ENCODE measurements around the gene PAAF1. TPM values are rescaled to one million over a fixed set of nuclear protein-coding genes. Genes with fewer than 3 reads are reported as not detected.
A peak's percentile ranks its signal among the peaks of the same experiment; 100 is the strongest.

PAAF1 gene
- polyA plus RNA-seq, 1 donor = 30.7 TPM

DNA sequence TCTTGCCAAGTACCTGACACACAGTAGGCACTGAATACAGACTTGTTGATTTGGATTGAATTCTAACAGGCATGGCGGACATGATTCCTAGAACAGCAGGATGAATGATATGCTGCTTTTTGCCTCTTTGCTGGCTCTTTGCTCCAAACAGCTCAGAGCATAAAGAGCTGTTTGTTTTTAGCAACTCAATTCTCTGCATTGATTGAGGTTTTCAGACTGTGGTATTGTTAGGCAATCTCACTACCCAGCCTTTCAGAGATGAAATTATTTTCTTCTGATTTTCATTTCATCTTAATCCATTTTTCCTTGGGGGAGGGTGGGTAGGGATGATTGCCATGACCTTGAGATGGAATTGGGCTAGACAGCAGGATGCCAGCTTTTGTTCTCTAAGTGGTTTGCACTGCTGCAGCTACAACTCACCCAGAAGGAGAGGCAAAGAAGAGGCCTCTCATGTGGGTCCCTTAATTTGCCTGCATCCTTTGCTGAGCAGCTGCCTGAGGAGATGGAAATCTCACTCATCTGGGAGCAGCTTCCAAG lies 20.7 kb upstream of the PAAF1 start:
- no peak for DNase-seq
- Histone ChIP-seq H3K27me3 (ENCODE audit: control insufficient read depth, insufficient read depth, low read length) (no peaks in the 10 kb centered on the region), H3K27ac (ENCODE audit: low read length) (no peak overlapping the region), H3K36me3 (ENCODE audit: control insufficient read depth, insufficient read depth, low read length) (peaks cover 23% of the 10 kb centered on the region), H3K9me3 (ENCODE audit: control insufficient read depth, low read depth, low read length) (no peaks in the 10 kb centered on the region), H3K4me1 (ENCODE audit: control insufficient read depth, insufficient read depth, low read length) (no peaks in the 10 kb centered on the region), H3K4me3 (ENCODE audit: low read length) (no peak overlapping the region)
- WGBS (ENCODE audit: insufficient coverage, low lambda C conversion rate) = no CpG with 5 or more reads among the region's 1 CpG

DNA sequence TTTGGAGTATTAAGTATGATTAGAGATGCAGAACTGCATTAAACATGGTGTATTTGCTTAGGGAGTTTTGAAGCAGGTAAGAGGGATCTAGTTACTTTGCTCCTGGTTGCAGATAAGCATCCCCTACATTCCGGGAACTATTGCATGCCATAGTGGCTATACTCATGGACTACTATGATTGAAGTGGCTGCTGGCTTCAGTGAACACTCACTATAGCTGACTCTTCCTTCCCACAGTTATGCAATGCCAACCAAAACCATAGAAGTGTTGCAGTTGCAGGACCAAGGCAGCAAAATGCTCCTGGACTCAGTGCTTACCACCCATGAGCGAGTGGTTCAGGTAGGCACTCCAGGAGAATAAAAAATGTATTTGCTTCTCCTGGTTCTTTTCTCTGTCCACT lies 17.1 kb upstream of the PAAF1 start:
- Histone ChIP-seq H3K27ac (ENCODE audit: low read length) (no peak overlapping the region), H3K4me1 (ENCODE audit: control insufficient read depth, insufficient read depth, low read length) (no peaks in the 10 kb centered on the region), H3K27me3 (ENCODE audit: control insufficient read depth, insufficient read depth, low read length) (no peaks in the 10 kb centered on the region), H3K4me3 (ENCODE audit: low read length) (no peak overlapping the region), H3K9me3 (ENCODE audit: control insufficient read depth, low read depth, low read length) (no peaks in the 10 kb centered on the region), H3K36me3 (ENCODE audit: control insufficient read depth, insufficient read depth, low read length) (peaks cover 43% of the 10 kb centered on the region)
- no peak for DNase-seq
- WGBS (ENCODE audit: insufficient coverage, low lambda C conversion rate) = no CpG with 5 or more reads among the region's 2 CpGs

DNA sequence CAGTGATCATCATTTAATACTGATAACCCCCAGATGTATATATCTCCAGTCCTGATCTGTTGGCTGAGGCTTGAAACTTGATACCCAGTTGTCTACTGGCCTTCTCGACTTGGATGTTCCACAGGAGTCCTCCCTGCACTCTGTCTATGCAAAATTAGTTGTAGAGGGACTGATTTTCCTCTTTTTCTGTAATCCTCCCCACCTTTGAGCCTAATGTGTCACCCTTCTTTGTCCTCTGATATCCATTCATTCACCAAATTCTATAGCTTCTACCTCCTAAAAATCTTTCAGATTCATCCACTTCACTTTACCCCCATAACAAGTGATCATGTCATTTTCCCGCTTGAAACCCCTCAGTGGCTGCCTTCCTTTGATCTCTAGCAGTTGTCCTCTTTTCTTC lies 16.6 kb upstream of the PAAF1 start:
- Histone ChIP-seq H3K27me3 (ENCODE audit: control insufficient read depth, insufficient read depth, low read length) (no peaks in the 10 kb centered on the region), H3K4me3 (ENCODE audit: low read length) (no peak overlapping the region), H3K9me3 (ENCODE audit: control insufficient read depth, low read depth, low read length) (no peaks in the 10 kb centered on the region), H3K27ac (ENCODE audit: low read length) (no peak overlapping the region), H3K4me1 (ENCODE audit: control insufficient read depth, insufficient read depth, low read length) (no peaks in the 10 kb centered on the region), H3K36me3 (ENCODE audit: control insufficient read depth, insufficient read depth, low read length) (peaks cover 41% of the 10 kb centered on the region)
- DNase-seq = no peak
- 67% methylated on average over 1 of the region's 2 CpGs for WGBS (ENCODE audit: insufficient coverage, low lambda C conversion rate)

DNA sequence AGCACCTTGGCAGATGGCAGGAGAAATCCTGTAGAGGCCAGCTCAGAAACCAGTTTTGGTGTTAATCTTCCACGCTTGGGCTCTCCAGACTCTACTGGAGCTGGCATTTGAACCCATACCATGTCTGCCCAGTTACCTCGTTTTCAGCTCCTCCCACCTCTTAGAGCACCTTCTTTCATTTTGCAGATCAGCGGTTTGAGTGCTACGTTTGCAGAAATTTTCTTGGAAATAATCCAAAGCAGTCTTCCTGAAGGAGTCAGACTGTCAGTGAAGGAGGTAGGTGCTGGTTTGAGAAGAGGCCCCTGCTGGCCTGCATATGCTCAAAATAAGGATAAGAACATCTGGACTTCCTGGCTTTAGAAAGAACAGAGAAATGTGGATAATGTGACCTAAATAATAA lies 13.8 kb upstream of the PAAF1 start:
- 100% methylated on average over 1 of the region's 4 CpGs for WGBS (ENCODE audit: insufficient coverage, low lambda C conversion rate)
- Histone ChIP-seq H3K4me1 (ENCODE audit: control insufficient read depth, insufficient read depth, low read length) (peaks cover 2% of the 10 kb centered on the region), H3K4me3 (ENCODE audit: low read length) (no peak overlapping the region)

DNA sequence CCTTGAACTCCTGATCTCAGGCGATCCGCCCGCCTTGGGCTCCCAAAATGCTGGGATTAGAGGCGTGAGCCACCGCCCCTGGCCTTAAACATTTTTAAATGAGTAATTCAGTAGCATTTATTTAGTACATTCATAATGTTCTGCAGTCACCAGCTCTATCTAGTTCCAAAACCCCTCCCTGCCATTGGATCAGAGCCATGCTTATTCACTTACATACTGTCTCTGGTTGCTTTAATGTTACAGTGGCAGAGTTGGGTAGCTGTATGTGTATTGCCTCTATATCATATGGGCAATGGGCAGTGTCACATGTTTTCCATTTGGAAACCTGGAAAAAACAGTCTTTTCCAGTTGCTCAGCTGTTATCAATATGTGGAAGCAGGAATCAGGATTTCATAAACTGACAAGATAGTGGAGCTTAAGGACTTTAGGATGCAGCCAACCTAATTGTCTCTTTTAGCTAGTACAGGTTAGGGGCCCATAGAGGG lies 10.7 kb upstream of the PAAF1 start:
- Histone ChIP-seq H3K27ac (ENCODE audit: low read length) (peak overlapping the region; percentile 73), H3K4me1 (ENCODE audit: control insufficient read depth, insufficient read depth, low read length) (peaks cover 24% of the 10 kb centered on the region), H3K36me3 (ENCODE audit: control insufficient read depth, insufficient read depth, low read length) (peaks cover 31% of the 10 kb centered on the region), H3K9me3 (ENCODE audit: control insufficient read depth, low read depth, low read length) (no peaks in the 10 kb centered on the region), H3K4me3 (ENCODE audit: low read length) (no peak overlapping the region), H3K27me3 (ENCODE audit: control insufficient read depth, insufficient read depth, low read length) (no peaks in the 10 kb centered on the region)
- WGBS (ENCODE audit: insufficient coverage, low lambda C conversion rate) = no CpG with 5 or more reads among the region's 5 CpGs
- DNase-seq = no peak

More for the DNA sequence above, 13.8 kb upstream of the PAAF1 start:
- Histone ChIP-seq H3K9me3 (ENCODE audit: control insufficient read depth, low read depth, low read length) (no peaks in the 10 kb centered on the region), H3K27me3 (ENCODE audit: control insufficient read depth, insufficient read depth, low read length) (no peaks in the 10 kb centered on the region), H3K27ac (ENCODE audit: low read length) (no peak overlapping the region), H3K36me3 (ENCODE audit: control insufficient read depth, insufficient read depth, low read length) (peaks cover 36% of the 10 kb centered on the region)
- no peak for DNase-seq

DNA sequence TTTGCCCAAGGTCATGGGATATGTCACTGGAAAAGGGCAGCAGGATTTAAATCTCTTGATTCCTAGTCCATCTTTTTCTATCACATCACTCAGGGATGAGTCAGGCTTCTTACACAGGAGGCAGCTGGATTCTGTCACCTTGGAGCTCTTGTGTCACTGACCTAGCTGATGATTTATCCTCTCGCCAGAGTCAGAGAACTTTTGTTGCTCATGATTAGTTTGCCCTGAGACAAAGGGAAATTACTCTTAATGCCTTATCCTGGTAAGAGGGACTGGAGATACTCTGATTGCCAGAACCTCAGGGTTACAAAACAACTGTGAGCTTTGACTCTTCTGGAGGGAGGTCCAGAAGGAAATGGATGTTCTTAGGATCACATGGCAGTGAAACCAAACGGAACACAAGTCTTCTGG lies 10.2 kb upstream of the PAAF1 start:
- peaks cover 24% of the 10 kb centered on the region for H3K4me1 ChIP-seq (ENCODE audit: control insufficient read depth, insufficient read depth, low read length)
- peak overlapping the region; percentile 73 for H3K27ac ChIP-seq (ENCODE audit: low read length)
- whole genome bisulfite sequencing (ENCODE audit: insufficient coverage, low lambda C conversion rate) = no CpG with 5 or more reads among the region's 2 CpGs
- DNase-seq = peak; percentile 67 to 86
- no peaks in the 10 kb centered on the region for H3K9me3 ChIP-seq (ENCODE audit: control insufficient read depth, low read depth, low read length)
- H3K36me3 ChIP-seq (ENCODE audit: control insufficient read depth, insufficient read depth, low read length) = peaks cover 31% of the 10 kb centered on the region
- no peaks in the 10 kb centered on the region for H3K27me3 ChIP-seq (ENCODE audit: control insufficient read depth, insufficient read depth, low read length)
- no peak overlapping the region for H3K4me3 ChIP-seq (ENCODE audit: low read length)

DNA sequence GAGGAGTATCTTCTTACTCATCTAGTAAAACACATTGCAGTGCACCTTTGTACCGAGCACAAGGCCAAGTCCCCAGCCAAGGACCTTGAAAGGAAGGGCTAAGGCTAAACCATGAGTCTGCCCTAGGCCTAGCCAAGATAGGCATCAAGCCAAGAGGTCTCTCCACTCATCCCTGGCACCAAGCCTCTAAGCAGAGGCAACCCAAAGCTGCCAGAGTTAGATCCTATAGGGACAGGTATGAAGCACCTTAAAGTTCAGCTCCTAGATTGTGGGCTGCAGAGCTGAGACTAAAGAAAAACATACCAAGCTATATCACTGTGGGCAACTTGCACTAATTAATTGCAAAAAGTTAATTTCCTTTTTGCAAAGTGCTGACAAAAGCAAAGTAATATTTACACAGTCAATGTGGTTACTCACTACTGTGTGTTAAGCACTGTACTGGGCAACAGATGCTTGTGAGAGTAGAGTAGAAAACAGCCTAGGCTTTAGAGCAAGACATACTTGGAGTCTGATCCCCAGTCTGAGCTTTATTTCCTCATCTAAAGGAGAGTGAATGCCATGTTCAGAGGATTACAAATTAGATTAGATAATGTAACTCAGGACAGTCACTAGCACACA lies 7.4 kb upstream of the PAAF1 start:
- Histone ChIP-seq H3K27ac (ENCODE audit: low read length) (peak overlapping the region; percentile 70), H3K36me3 (ENCODE audit: control insufficient read depth, insufficient read depth, low read length) (peaks cover 35% of the 10 kb centered on the region), H3K4me3 (ENCODE audit: low read length) (no peak overlapping the region), H3K4me1 (ENCODE audit: control insufficient read depth, insufficient read depth, low read length) (peaks cover 24% of the 10 kb centered on the region), H3K27me3 (ENCODE audit: control insufficient read depth, insufficient read depth, low read length) (no peaks in the 10 kb centered on the region), H3K9me3 (ENCODE audit: control insufficient read depth, low read depth, low read length) (no peaks in the 10 kb centered on the region)
- WGBS (ENCODE audit: insufficient coverage, low lambda C conversion rate) = no CpG with 5 or more reads among the region's 1 CpG
- peak; percentile 47 to 84 for DNase-seq

DNA sequence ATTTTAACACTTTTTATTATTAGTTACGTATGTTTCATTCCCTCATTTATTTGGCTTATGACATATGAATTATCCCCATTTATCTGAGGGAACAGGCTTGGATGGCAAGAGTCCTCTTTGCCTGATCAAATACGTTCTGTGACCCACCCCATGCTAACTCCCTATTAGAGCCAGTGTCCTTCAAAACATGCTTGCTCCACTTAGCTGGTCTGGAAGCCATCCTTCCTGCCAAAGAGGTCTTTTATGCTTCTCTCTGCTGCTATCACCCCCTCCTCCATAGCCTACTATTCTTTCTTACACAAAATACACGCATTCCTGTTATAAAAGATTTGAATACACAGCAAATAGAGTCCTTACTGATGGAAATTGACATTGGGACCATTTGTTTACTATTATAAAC lies 6.5 kb upstream of the PAAF1 start:
- no peak for DNase-seq
- peak overlapping the region; percentile 70 for H3K27ac ChIP-seq (ENCODE audit: low read length)
- no CpG with 5 or more reads among the region's 3 CpGs for WGBS (ENCODE audit: insufficient coverage, low lambda C conversion rate)
- H3K27me3 ChIP-seq (ENCODE audit: control insufficient read depth, insufficient read depth, low read length) = no peaks in the 10 kb centered on the region
- no peak overlapping the region for H3K4me3 ChIP-seq (ENCODE audit: low read length)
- peaks cover 41% of the 10 kb centered on the region for H3K36me3 ChIP-seq (ENCODE audit: control insufficient read depth, insufficient read depth, low read length)
- no peaks in the 10 kb centered on the region for H3K9me3 ChIP-seq (ENCODE audit: control insufficient read depth, low read depth, low read length)
- H3K4me1 ChIP-seq (ENCODE audit: control insufficient read depth, insufficient read depth, low read length) = peaks cover 29% of the 10 kb centered on the region

DNA sequence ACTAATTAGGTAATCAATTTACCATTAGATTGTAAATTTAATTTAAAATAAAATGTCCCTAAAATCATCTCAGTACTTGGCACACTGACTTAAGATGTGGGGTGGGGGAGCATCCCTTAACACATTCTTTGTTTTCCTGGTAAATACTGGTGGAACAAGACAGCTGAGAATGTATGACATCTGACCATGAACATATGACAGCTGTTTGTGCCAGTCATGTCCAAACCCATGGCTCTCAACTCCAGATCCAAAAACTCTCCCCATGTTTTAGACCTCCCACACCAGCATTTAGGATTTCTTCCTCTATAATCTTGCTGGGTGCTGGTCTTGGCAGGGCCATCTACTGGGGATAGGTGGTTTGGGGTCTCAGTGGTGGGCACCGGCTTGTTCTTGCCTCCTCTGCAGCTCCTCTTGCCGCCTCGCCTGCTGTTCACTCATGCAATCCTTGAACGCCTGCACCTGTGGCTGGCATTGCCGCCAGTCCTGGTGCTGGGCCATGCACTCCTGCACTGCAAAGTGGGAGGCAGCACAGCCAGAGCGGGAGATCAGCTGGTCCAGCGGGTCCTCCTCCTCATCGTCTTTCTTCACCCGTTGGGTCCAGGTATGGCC lies 3.9 kb upstream of the PAAF1 start:
- Histone ChIP-seq H3K27me3 (ENCODE audit: control insufficient read depth, insufficient read depth, low read length) (no peaks in the 10 kb centered on the region), H3K36me3 (ENCODE audit: control insufficient read depth, insufficient read depth, low read length) (peaks cover 43% of the 10 kb centered on the region), H3K9me3 (ENCODE audit: control insufficient read depth, low read depth, low read length) (no peaks in the 10 kb centered on the region), H3K4me1 (ENCODE audit: control insufficient read depth, insufficient read depth, low read length) (peaks cover 35% of the 10 kb centered on the region), H3K4me3 (ENCODE audit: low read length) (no peak overlapping the region), H3K27ac (ENCODE audit: low read length) (no peak overlapping the region)
- no peak for DNase-seq
- no CpG with 5 or more reads among the region's 9 CpGs for WGBS (ENCODE audit: insufficient coverage, low lambda C conversion rate)

DNA sequence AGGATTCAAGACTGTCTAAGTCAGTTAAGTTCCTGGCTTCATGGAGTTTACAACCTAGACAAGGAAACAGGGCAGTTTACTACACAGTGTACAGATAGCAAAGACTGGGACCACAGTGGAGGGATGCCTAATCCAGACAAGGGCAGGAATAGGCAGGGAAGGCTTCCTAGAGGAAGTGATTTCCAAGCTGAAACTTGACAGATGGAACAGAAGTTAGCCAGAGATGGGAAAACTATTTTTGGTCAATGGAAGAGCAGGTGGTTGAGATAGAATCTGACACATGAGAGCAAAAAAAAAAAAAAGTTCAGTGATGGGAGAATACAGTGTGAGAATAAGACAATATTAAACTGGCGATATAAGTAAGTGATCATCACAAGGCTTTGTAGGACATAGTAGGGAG lies 1.4 kb upstream of the PAAF1 start:
- DNase-seq = peak in 1 of 2 donors; percentile 21
- Histone ChIP-seq H3K4me3 (ENCODE audit: low read length) (peak overlapping the region; percentile 70), H3K27me3 (ENCODE audit: control insufficient read depth, insufficient read depth, low read length) (no peaks in the 10 kb centered on the region), H3K27ac (ENCODE audit: low read length) (peak overlapping the region; percentile 97), H3K9me3 (ENCODE audit: control insufficient read depth, low read depth, low read length) (no peaks in the 10 kb centered on the region), H3K4me1 (ENCODE audit: control insufficient read depth, insufficient read depth, low read length) (peaks cover 21% of the 10 kb centered on the region), H3K36me3 (ENCODE audit: control insufficient read depth, insufficient read depth, low read length) (peaks cover 40% of the 10 kb centered on the region)
- WGBS (ENCODE audit: insufficient coverage, low lambda C conversion rate) = 63% methylated on average over 1 of the region's 1 CpG
